HepG2 (cell line): Measurements from ENCODE around the gene SIGMAR1. TPM values are rescaled to one million over a fixed set of nuclear protein-coding genes. Genes with fewer than 3 reads are reported as not detected.

Experiments
- AGO2 ChIP-seq: fragments of 200-400 bp; formaldehyde crosslinking; optimal IDR thresholded peaks from 2 replicates; pipeline ENCODE3; 2017; ENCODE audit warnings: mild to moderate bottlenecking, low read depth, low read length, moderate library complexity
- ARNT ChIP-seq: fragments of 450-650 bp; IDR thresholded peaks from 2 replicates; pipeline ENCODE4 v1.6.1; 2017
- ATF1 ChIP-seq: IDR thresholded peaks from 2 replicates; pipeline ENCODE4 v1.6.1; 2016; ENCODE audit warnings: mild to moderate bottlenecking, control low read depth
- CAMTA2 ChIP-seq: sonication (generic); formaldehyde crosslinking; IDR thresholded peaks from 2 replicates; pipeline ENCODE4 v1.4.0; 2020; ENCODE audit warnings: mild to moderate bottlenecking, missing genetic modification reagents, borderline replicate concordance
- DMTF1 ChIP-seq: sonication (generic); formaldehyde crosslinking; IDR thresholded peaks from 2 replicates; pipeline ENCODE4 v1.4.0; 2020; ENCODE audit warnings: mild to moderate bottlenecking, missing genetic modification reagents
- FOXA1 ChIP-seq, 2 experiments: fragments of 450-650 bp in 1 of 2; sonication (generic) in 1 of 2; formaldehyde crosslinking in 1 of 2; IDR thresholded peaks; 2 replicates each; pipeline versions ENCODE4 v1.4.0 to v1.6.1; 2016 to 2020; ENCODE audit warnings: missing genetic modification reagents in 1 of 2
- MAFG ChIP-seq: sonication (generic); formaldehyde crosslinking; IDR thresholded peaks from 2 replicates; pipeline ENCODE4 v1.5.1; 2020; ENCODE audit warnings: mild to moderate bottlenecking, missing genetic modification reagents
- NBN ChIP-seq: fragments of 450-650 bp; conservative IDR thresholded peaks from 2 replicates; pipeline ENCODE4 v1.6.1; 2017
- NFYC ChIP-seq: IDR thresholded peaks from 2 replicates; pipeline ENCODE4 v1.6.1; 2016; ENCODE audit warnings: missing genetic modification reagents, missing compliant biosample characterization
- NPAS2 ChIP-seq: sonication (generic); formaldehyde crosslinking; IDR thresholded peaks from 2 replicates; pipeline ENCODE4 v1.8.0; 2022; ENCODE audit warnings: mild to moderate bottlenecking, missing genetic modification reagents, borderline replicate concordance
- POLR2AphosphoS2 ChIP-seq: IDR thresholded peaks from 2 replicates; pipeline ENCODE4 v1.6.1; 2011; ENCODE audit warnings: low read depth, low read length, improper control_type of control experiment
- POLR2AphosphoS5 ChIP-seq: IDR thresholded peaks from 2 replicates; pipeline ENCODE4 v1.6.1; 2012; ENCODE audit warnings: low read depth, low read length
- RFX1 ChIP-seq: fragments of 450-650 bp; IDR thresholded peaks from 2 replicates; pipeline ENCODE4 v1.6.1; 2017
- SOX5 ChIP-seq: IDR thresholded peaks from 2 replicates; pipeline ENCODE4 v1.6.1; 2016; ENCODE audit warnings: borderline replicate concordance
- ZBTB7B ChIP-seq: sonication (generic); formaldehyde crosslinking; IDR thresholded peaks from 2 replicates; pipeline ENCODE4 v1.4.0; 2020; ENCODE audit warnings: missing genetic modification reagents
- ZC3H4 ChIP-seq: sonication (generic); formaldehyde crosslinking; IDR thresholded peaks from 2 replicates; pipeline ENCODE4 v1.4.0; 2020; ENCODE audit warnings: missing genetic modification reagents, borderline replicate concordance
- ZFP36 ChIP-seq: fragments of 150-350 bp; IDR thresholded peaks from 2 replicates; pipeline ENCODE4 v1.6.1; 2018; ENCODE audit warnings: borderline replicate concordance, low read length, low read depth; ENCODE audit not compliant: partially characterized antibody
- ZNF10 ChIP-seq: sonication (generic); formaldehyde crosslinking; IDR thresholded peaks from 2 replicates; pipeline ENCODE4 v1.4.0; 2020; ENCODE audit warnings: mild to moderate bottlenecking, low read depth, missing genetic modification reagents, borderline replicate concordance
- ZNF205 ChIP-seq: IDR thresholded peaks from 2 replicates; pipeline ENCODE4 v1.6.1; 2018; ENCODE audit warnings: missing biosample characterization, missing genetic modification reagents
- ZNF235 ChIP-seq: sonication (generic); formaldehyde crosslinking; IDR thresholded peaks from 2 replicates; pipeline ENCODE4 v1.8.1; 2023; ENCODE audit warnings: mild to moderate bottlenecking, missing genetic modification reagents, borderline replicate concordance
- ZNF451 ChIP-seq: sonication (generic); formaldehyde crosslinking; IDR thresholded peaks from 2 replicates; pipeline ENCODE4 v1.5.0; 2020; ENCODE audit warnings: mild to moderate bottlenecking, missing genetic modification reagents
- ZNF546 ChIP-seq: sonication (generic); formaldehyde crosslinking; conservative IDR thresholded peaks from 2 replicates; pipeline ENCODE4 v1.8.1; 2023; ENCODE audit warnings: mild to moderate bottlenecking, missing genetic modification reagents
- ZNF570 ChIP-seq: sonication (generic); formaldehyde crosslinking; IDR thresholded peaks from 2 replicates; pipeline ENCODE4 v1.4.0; 2020; ENCODE audit warnings: mild to moderate bottlenecking, missing genetic modification reagents, borderline replicate concordance
- polyA plus RNA-seq, 8 experiments: library from polyadenylated mRNA; depleted of rRNA in 3 of 8; stranded (reverse) in 7 of 8; unstranded in 1 of 8; fragments of >200 nt; fragmentation: Illumina TruSeq in 4 of 8; extraction: Trizol in 4 of 8; gene quantifications; 2 replicates each; pipeline versions ENCODE4 v1.2.1 to v1.2.3, GENCODE V29; 2011 to 2016; ENCODE audit warnings: low read depth in 4 of 8, missing spikeins in 1 of 8, mixed read lengths in 1 of 8; ENCODE audit not compliant: insufficient read depth in 1 of 8
- total RNA-seq, 5 experiments: library from RNA; depleted of rRNA; stranded (reverse); fragments of >200 nt; fragmentation: Illumina TruSeq; extraction: Trizol; gene quantifications; 2 replicates each; pipeline ENCODE4 v1.2.3, GENCODE V29; 2016; ENCODE audit warnings: low read depth in 1 of 5
- TF ChIP-seq, protein P1 (sequence below): sonication (generic); formaldehyde crosslinking; IDR thresholded peaks from 2 replicates; pipeline ENCODE4 v1.5.1; 2020; ENCODE audit warnings: missing genetic modification reagents, mild to moderate bottlenecking, borderline replicate concordance
- TF ChIP-seq, protein P2 (sequence below): sonication (generic); formaldehyde crosslinking; IDR thresholded peaks from 2 replicates; pipeline ENCODE4 v1.4.0; 2020; ENCODE audit warnings: mild to moderate bottlenecking, missing genetic modification reagents

Gene SIGMAR1
- total and polyA plus RNA-seq, 2 of the 13 experiments (the other 11 are each of a cell fraction or from before 2014, with no cell fraction given), result 38.9 to 60.8 TPM

GRCh38 chr9:34644766-34645314 is 7.3 kb upstream of the SIGMAR1 start (continued):
- TF ChIP-seq DMTF1 (no peak), ZNF451 (CRISPR knock-in tag) (no peak), MAFG (no peak), FOXA1 (IDR thresholded peaks at IDR 0.05) (no peak), FOXA1 (CRISPR knock-in tag; IDR thresholded peaks at IDR 0.05) (no peak), ZC3H4 (no peak), ZNF570 (CRISPR knock-in tag) (no peak), POLR2AphosphoS5 (no peak), AGO2 (no peak), CAMTA2 (CRISPR knock-in tag) (no peak), NBN (no peak), ARNT (no peak), ATF1 (CRISPR knock-in tag) (no peak), POLR2AphosphoS2 (no peak), RFX1 (no peak), NPAS2 (CRISPR knock-in tag) (no peak), ZBTB7B (CRISPR knock-in tag) (peak; percentile 43; the same call in 1 of the 2 replicates), SOX5 (peak; percentile 60; the same call in 1 of the 2 replicates), ZNF235 (CRISPR knock-in tag) (no peak), ZNF205 (CRISPR knock-in tag) (no peak), ZFP36 (no peak), NFYC (CRISPR knock-in tag) (no peak), ZNF546 (CRISPR knock-in tag) (no peak), ZNF10 (CRISPR knock-in tag) (no peak)
- TF ChIP-seq, protein P1, sequence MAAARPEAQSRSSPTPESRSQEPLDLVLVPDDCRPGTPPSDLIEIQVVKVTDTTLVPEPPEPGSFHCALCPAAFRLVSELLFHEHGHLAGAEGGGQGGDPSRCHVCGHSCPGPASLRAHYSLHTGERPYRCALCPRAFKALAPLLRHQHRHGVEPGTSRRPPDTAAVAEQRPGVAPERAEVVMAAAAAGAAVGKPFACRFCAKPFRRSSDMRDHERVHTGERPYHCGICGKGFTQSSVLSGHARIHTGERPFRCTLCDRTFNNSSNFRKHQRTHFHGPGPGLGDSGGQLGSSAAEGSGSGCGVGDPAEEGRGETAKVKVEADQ (CRISPR knock-in tag), result no peak
- TF ChIP-seq, protein P2, sequence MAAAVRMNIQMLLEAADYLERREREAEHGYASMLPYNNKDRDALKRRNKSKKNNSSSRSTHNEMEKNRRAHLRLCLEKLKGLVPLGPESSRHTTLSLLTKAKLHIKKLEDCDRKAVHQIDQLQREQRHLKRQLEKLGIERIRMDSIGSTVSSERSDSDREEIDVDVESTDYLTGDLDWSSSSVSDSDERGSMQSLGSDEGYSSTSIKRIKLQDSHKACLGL, result no peak
